TTC549 (cell line): ENCODE measurements around the gene ANKS1B.
A peak's percentile ranks its signal among the peaks of the same experiment; 100 is the strongest.

Source experiments
- FAIRE-seq: peaks from 2 replicates; lab custom pipeline; 2012; peaks lifted over from hg19 to GRCh38; lab: Jason Lieb, UNC

Gene ANKS1B

DNA sequence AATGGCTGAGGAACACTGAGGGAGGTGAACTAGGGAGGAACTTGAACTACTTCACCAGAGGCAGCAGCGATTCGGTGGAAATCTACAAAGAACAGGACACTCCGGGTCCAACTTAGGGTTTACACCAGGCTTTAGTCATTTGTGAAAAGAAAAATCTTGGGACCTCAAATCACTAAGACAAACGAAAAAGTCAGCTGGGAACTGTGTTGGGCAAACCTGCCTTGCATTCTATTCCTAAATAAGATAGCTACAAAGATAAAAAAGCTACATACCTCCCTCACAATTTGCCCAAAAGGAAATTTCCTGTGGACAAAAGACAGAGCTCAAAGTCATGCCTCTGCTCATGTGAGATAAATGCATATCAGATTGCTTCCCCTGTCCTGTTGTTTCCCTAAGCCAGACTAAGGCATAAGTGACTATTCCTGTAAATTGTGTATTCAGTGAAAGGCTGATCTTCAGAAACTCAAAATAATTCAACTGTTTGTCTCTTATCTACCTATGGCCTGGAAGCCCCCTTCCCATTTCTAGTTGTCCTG, 1233.1 kb downstream of the ANKS1B start:
- FAIRE-seq: no peak

DNA sequence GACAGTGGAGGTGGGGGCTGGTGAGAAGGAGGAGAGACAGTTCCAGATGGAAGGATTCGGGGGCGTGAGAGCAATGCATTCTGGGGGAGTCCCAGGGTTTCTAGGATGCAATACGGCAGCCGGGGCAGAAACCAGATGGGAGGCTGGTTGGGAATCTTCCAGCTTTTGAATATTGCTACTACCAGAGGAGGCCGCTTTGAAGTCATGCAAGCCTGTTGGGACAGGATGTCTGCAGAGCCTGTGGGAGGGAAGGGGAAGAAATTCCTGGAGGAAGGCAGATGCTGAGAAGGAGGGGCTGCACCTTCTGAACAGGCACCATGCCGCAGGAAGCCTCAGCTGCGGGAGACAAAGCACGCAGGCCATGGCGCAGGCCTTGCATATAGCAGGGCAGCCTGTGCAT, 1234.2 kb downstream of the ANKS1B start:
- FAIRE-seq: no peak

DNA sequence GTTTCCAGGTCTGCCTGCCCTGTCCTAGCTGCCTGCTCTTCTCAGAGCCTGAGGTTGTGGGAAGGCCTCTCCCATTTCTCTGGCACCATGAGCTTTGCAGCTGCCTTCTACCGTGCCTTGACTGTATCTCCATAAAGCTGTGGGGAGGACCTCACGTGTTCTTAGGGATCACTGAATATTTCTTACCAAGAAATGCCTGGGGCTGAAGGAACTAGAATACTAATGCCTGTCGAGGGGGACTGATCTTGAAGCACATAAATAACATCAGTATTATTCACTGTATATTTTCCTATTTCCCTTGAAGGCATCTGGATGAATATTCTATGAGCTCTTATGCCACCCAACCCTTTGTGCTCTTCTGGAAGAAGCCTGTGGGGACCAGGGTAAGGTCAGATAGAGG, 1236.3 kb downstream of the ANKS1B start:
- FAIRE-seq: no peak

DNA sequence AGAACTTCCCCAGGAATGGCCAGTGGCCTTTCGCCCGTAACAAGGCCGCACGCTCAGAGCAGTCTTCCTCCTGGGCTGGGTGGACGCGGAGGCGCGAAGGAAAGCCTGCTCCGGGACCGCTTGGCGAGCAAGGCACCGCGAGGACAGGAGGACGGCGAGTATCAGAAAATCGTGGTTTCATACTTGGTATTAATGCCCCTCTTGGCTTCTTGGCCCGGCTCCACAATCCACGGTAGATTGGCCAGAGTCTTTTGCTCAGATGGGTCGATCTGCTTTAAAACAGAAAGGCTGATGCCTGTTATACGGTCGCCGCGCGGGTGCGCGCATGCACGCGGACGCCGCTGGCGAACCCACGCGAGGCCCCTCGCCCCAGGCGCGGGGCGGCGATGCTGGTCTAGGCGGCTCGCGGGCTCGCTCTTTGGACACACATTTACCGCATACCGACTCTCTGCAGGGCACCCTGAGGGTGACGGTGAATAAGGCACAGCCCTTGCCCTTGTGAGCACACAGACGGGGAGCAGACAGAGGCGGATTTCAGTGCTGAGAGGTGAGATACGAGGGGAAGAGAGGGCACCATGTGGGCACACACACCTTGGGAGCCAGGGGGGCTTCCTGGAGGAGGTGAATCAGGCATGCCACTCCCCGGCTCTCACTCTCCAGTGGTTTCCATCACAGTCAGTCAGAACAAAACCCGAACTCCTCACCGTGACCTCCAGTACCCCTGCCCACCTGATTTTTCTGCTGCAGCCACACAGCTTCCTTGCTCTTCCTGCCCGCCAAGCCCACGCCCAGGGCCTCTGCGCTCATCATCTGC, 1239.0 kb downstream of the ANKS1B start:
- no peak for FAIRE-seq

DNA sequence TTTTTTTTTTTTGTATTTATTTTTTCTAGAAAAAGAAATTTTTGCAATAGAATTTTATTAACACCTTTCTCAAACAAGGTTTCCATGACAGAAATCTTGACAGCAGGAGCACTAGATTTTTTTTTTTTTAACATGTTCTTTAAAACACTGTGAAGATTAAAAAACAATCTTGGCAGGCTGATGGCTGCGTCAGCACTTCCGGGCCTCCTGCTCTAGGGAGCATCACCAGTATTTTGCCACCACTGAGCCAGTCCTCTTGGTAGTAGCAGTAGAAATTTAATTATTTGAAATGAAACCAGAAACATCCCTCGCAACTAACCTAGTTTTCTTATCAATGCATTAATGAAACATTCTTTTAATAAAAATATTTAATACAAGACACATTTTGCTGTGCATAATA, 1240.1 kb downstream of the ANKS1B start:
- FAIRE-seq: no peak

DNA sequence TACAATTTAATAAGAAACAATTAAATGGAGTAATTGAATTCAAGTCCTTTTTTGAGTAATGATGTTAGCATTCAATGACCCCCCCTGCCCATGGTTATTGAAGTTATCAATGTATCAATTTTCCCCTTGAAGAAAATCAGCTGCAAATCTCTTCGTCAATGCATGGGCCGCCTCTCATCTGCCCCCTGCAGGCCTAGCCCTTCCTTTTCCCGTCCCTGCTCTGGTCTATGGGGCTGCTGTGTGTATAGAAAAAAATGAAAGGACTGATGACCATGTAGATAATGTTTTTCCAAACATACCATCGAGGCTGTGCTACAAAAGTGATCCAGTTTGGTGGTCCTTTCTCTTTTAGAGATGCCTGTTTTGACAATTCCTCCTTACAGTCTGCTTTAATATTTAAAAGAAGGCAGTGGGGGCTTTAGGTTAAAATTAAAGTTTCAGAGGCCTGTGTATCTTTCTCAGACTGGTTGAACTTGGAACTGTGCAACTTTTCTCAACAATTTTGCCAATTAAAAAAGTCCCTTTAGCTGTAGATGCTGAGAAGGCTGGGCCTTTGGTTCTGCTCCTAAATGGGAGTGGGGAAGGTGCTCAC, 1241.3 kb downstream of the ANKS1B start:
- FAIRE-seq: no peak

DNA sequence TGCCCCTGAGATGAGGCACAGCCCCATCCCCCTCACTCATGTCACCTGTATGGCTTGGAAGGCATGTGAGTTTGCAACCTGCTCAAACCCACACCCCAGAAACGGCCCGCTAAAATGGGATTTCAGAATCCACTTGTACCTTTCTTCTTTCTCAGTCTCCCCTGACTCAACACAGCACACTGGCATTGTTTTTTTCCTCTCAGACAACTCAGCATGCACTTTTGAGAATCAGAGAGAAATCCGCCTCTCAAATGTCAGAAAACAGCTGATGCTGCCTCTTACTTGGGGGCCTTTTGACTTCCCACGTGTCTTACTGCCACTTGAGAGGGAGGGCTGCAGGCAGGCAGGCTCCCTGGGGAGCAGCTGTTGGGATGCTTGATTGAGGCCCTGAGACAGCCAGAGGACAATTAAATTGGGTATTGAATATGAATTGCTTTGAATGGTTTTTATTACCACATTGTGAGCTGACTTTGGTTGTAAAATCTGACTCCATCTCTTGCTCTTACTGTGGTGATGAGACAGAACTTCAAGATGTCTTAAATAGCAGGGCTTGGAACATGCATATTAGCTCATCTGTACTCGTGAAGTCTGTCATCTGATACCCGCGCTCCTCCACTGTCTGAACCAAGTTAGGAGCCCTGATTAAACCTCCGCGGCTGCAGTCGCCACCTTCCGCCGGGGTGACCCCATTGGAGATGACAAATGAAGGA, 1243.0 kb downstream of the ANKS1B start:
- no peak for FAIRE-seq

DNA sequence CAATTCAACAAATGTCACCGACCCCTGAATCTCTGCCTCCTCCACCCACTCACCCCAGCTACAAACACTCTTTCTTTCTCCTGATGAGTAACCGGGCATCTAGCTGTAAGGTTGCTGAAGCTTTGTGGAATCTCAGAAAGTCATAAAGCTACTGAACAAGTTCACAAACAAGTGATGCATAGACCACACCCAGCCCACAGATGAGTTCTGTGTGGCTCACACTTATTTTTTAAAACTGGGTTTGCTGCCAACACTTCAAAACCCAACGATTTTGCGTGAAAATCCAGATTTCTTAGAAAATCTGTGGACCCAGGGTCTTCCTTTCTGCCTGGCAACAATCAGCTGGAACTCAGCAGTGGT, 1243.6 kb downstream of the ANKS1B start:
- no peak for FAIRE-seq

DNA sequence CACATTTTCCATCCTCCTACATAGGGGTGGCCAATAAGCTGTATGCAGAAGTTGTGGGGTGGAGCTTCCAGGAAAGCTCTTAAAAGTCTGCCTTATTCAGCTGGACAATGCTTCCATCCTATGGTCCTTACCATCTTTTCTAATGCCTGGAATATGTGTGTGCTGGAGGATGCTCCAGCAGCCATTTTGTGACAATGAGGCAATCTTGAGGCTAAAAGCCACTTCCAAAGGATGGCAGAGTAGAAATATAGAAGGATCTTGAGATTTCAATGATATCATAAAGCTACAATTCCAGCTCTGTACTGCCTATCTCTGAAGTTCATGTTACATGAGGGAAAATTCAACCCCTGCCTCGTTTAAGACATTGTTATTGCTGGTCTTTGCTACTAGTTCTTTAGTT, 1244.0 kb downstream of the ANKS1B start:
- no peak for FAIRE-seq

DNA sequence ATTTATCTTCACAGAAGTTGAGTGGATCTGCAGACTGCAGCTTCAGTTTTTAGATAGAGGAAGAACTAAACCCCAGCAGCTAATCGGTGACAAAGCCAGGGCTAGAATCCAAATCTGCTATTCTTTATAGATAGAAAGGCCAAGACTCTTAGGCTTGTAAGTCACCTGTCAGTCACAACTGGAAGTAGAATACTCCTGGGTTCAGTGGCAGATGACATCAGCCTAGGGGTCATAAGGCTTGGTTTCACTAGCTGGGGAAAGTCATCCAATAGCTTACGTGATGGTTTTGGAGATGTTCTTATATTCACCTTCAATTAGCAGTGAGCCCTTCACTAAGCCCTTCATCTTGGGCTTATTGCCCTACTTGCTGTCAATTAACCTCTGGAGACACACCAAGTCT, 1246.2 kb downstream of the ANKS1B start:
- FAIRE-seq: no peak

DNA sequence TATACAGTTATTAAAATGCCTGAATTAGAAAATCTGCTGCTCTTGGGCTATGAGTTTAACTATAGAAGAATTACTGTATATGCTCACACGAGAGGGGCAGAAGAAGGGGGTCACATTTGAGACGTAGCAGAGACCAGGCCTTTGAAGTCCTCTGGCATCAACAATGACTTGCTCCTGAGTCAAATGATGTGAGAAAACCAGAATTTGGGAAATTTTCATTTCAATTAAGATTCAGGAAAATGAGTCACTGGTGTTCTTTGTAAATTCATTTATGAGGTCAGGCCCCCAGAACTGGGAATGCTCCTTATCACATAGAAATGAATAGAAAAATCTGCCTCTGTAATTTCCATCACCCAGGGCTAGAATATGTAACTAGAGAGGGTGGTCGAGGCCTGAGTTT, 1246.7 kb downstream of the ANKS1B start:
- FAIRE-seq: no peak

DNA sequence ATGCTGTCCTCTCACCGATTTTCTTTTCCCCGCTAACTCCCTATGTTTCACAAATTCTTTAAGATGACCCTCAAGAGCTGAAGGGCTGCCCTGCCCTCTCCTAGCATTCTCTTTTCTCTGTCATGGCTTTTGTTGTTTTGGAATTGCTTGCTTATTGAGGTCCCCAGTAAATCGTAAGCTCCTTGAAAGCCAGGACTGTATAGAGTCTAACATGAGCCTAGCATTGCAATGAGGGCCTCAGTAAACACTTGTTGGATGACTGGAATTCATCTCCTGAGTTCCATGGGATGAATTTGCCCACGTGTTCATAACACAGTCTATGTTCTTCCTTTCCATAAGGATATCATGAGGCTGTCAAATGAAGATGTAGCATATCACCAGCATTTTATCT, 1247.4 kb downstream of the ANKS1B start:
- no peak for FAIRE-seq

DNA sequence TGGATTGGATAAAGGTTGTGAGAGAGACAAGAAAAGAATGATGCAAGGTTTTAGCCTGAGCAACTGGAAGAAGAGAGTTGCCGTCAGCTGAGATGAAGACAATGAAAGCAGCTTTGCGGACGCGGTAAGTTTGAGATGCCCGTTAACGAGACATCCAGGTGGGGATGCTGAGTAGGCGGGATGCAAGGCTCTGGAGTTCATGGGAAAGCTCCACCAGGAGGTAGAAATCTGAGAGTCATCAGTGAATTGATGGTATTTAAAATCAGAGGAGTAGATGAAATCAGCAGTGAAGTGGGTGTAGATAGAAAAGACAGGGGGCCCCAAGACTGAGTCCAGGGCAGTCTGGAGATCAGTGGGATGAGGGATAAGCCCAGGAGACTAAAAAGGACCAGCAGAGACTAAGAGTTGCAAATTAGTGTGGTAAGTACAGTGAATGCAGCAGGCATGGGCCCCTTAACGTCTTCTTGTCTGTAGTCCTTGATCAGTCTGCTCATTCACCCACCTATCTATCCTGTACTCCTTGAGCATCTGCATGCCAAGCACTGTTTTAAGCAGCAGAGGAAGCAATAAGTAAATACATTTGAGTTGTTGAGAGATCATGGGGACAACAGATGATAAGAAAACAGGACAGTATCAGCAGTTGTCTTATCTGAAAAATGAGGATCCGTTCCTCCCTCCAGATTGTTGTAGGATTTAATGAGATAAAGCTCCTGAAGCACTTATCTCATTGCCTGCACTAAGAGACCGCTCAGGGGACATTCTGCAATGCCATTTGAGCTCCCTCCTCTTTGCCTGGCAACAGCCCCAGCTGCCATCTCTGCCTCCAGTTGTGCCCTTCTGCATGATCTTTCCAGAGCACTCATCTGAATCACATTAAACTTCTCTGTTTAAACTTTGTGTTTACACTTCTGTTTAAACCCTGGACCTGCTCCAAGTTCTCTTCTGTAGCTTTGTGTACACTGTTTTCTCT, 1248.1 kb downstream of the ANKS1B start:
- FAIRE-seq: no peak

DNA sequence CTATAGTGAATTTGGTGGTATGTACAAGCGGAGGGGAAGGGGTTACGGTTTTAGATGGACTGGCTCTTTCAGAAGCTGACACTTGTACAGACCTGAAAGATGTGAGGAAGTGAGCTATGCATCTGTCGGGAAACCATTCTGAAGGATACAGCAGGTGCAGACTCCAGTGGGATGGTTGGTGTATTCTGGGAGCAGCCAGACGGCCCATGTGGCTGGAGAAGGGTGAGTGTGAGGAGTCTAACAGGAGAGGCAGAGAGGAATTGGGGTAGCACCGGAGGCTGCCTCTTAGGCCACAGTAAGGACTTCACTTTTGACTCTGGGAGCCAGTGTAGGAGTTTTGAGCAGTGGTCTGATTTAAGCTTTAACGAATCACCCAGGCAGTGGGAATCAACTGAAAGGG, 1248.9 kb downstream of the ANKS1B start:
- FAIRE-seq: no peak

DNA sequence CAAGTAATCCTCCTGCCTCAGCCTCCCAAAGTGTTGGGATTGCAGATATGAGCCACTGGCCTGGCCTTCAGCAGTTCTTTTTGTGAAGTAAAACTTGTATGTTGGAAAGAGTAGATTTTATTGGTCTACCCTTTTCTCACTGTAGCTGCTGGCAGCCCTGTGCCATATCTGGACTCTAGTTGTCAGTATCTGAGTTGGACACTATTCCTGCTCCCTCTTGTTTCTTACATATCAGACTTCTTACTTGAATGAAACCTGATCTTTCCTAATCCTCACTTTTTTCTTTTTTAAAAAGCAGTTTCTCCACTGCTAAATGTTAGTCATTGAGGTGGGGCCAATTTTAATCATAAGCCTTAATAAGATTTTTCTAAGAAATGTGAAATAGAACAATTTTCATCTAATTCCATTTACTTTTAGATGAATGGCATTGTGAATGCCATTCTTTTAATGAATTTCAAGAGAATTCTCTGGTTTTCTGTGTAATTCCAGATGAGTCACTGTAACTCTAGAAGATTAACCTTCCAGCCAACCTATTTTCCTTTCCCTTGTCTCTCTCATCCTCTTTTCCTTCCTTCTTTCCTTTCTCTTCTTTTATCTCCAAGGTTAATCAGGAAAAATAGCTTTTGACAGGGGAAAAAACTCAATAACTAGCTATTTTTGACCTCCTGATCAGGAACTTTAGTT, 1250.9 kb downstream of the ANKS1B start:
- FAIRE-seq: no peak

DNA sequence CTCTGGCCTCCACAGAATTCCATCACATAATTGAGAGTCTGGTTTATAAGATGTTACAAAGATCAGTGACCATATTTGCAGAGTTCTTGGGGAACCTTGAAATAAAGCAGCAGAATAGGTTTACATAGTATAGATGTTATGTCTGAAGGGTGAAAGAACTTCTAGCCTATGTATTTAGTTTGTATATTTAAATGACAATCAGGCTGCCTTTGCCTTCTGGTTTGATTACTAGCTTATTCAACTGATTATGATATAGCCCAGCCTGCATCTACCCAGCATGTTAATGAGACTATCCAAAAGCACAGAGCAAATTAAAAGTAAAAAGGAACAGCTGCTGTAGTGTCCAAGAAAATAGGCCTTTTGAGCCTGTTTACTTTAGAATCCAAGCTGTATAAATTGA, 1254.3 kb downstream of the ANKS1B start:
- FAIRE-seq: no peak

DNA sequence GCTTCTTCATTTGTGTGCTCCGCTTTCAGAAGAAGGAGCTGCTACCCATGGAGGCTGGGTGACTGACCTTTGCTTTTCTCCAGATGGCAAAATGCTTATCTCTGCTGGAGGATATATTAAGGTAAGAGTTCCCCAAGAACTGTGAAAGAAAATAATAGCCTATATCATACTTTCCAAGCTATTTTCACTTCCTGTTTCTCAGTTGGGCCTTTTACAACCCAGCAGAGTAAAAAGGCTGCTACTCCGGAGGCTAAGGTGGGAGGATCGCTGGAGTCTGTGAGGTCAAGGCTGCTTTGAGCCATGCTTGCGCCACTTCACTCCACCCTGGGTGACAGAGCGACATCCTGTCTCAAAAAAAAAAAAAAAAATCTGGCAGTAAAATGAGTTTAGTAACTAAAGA, 1257.5 kb downstream of the ANKS1B start:
- no peak for FAIRE-seq

DNA sequence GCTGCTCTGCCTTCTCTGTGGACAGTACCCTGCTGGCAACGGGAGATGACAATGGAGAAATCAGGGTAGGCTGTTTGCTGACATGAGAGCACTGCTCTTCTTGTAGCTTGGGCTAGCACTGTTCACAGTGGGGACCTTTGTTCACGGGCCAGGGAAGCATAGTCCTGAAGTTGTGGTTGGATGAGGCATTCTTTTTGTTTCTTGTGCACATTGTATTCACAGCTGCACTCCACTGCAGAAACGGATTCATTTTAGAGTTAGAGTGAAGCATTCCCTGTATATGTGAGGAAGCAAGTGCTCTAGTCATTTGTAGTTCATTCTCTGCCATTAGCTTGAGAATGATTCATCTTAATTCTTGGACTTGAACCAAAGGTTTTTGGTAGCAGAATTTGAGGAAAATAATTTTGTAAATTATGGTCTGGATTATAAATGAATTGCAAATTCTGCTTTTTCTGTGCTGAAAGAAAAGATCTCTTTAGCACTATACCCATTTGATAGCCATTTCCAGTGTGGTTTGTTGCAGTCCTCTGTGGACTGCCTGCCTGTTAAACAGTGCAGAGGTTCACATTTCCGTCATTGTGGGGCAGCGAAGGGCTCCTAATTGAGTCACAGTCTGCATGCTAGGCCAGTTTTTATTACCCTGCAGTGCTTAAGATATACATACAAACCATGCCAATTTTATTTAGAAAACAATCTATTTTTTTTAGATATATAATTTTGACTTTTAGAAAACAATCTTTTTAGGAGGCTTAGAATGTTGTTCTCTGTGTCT, 1259.1 kb downstream of the ANKS1B start:
- FAIRE-seq: peak; percentile 50

DNA sequence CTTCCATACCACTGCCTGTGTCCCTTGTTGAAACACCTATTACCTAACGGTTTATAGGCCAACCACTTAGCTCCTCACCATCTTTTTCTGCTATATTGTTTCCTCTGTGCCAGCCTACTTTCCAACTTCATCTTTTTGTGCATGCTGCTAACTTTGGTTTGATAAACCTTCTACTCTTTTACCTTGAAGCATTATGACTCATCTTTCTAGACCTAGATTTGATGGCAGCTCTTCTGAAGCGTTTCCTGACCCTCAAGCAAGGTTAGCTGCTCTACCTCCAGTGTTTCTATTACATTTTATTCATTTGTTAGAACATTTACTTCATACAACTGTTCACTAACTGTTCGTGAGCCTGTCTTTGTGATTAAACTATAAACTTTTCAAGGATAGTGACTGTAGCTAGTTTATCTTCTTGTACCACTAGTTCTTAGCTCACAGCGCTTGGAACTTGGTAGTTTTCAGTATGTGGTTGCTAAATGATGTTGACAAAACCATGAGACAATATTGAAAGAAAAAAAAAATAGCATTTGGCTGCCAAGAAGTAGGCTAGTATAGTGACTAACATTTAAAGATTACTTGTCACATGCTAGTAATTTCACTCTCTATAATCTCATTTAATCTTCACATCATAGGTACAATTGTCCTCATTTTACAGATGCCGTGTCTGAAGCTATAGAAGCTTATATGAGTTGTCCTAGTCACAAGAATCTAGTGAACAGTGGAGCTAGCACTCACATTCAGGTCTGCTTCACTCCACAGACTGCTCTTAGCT, 1260.2 kb downstream of the ANKS1B start:
- no peak for FAIRE-seq

DNA sequence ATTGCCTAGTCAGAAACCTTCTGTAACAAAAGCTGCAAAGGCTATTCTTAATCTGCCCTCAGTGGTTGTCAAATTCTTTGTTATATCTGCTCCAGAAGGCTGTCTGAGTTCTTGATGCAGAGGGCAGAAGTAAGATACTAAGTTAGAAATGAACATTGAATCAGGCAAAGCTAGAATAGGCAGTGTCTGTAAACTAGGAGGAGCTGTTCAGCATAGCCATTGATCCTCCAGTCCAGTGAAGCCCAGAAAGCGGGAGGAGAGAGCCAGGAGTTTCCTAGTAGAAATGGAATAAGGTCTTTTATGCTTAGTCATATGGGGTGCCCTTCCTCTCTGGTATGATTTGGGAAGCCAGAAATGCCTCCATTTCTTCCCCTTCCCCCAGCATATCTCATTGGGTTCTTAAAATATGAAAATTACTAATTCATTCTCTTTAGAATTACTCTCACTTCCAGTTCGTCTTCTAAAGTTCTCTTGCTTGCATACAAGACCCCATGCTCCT, 1263.5 kb downstream of the ANKS1B start:
- no peak for FAIRE-seq
